Adipocyte (in vitro differentiated cells): Measurements from ENCODE around the gene PHACTR3.

ENCODE experiments used
- DNase-seq: peaks from one replicate; pipeline ENCODE4 v3.0.0-alpha.2; 2015; ENCODE audit warnings: low read depth
- H3K27me3 ChIP-seq: replicated peaks from 2 replicates; pipeline ENCODE4 v1.7.0; 2013; ENCODE audit warnings: mild to moderate bottlenecking, low read length, moderate library complexity; ENCODE audit not compliant: control insufficient read depth, insufficient read depth
- H3K36me3 ChIP-seq: 2 replicates; pipeline ENCODE4 v1.7.0; 2013; ENCODE audit warnings: low read length, mild to moderate bottlenecking, moderate library complexity; ENCODE audit not compliant: control insufficient read depth, insufficient read depth, severe bottlenecking
- H3K4me1 ChIP-seq: 2 replicates; pipeline ENCODE4 v1.7.0; 2013; ENCODE audit warnings: mild to moderate bottlenecking, low read length, moderate library complexity; ENCODE audit not compliant: control insufficient read depth, insufficient read depth
- H3K4me3 ChIP-seq: 2 replicates; pipeline ENCODE4 v1.7.0; 2013; ENCODE audit warnings: mild to moderate bottlenecking, low read length, moderate library complexity
- H3K9ac ChIP-seq: 2 replicates; pipeline ENCODE4 v1.7.0; 2013; ENCODE audit warnings: mild to moderate bottlenecking, low read length, moderate library complexity
- H3K9me3 ChIP-seq: 2 replicates; pipeline ENCODE4 v1.7.0; 2013; ENCODE audit warnings: mild to moderate bottlenecking, low read length, moderate library complexity; ENCODE audit not compliant: control insufficient read depth

Gene PHACTR3

DNA sequence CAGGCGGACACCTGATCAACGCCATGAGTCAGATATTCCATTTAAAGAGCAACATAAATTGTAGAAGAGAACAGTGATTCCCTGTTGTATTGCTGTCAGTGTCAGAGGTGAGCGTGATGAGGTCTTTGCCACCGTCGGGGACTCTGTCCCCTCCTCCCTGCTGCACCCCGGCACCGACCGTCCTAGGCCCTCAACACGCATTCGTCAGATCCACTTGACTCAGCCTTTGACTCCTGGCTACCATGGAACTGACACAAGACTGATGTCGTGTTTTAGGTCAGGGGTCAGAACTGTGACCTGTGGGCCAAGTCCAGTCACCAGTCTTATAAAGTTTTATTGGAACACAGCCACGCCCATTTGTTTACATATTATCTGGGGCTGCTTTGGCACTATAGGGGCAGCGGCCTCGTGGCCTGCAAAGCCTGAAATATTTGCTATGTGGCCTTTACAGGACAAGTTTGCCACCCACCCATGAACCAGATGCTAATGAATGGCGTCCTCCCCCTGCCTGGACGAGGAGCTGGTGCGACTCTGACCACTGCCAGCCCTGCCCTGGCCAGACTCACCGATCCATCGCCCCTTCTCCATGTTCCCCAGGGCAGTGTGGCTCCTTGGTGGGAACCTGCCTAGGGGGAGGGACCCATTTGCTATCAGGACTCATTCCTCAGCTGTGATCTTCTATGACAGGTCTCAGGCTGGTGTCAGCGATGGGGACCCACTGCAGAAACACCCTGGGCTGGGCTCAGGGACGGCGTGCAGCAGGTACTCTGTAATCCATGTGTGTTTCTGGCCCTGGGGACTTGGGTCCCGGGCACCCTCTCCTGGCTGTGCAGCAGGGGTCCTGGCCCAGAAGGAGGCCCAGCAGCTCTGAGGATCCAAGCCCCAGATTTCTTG lies 37.5 kb upstream of the PHACTR3 start:
- no peak for DNase-seq
- no peaks in the 10 kb centered on the region for H3K36me3 ChIP-seq
- peaks cover 63% of the 10 kb centered on the region for H3K27me3 ChIP-seq
- no peaks in the 10 kb centered on the region for H3K9me3 ChIP-seq
- no peak overlapping the region for H3K9ac ChIP-seq
- no peak overlapping the region for H3K4me3 ChIP-seq
- no peaks in the 10 kb centered on the region for H3K4me1 ChIP-seq

DNA sequence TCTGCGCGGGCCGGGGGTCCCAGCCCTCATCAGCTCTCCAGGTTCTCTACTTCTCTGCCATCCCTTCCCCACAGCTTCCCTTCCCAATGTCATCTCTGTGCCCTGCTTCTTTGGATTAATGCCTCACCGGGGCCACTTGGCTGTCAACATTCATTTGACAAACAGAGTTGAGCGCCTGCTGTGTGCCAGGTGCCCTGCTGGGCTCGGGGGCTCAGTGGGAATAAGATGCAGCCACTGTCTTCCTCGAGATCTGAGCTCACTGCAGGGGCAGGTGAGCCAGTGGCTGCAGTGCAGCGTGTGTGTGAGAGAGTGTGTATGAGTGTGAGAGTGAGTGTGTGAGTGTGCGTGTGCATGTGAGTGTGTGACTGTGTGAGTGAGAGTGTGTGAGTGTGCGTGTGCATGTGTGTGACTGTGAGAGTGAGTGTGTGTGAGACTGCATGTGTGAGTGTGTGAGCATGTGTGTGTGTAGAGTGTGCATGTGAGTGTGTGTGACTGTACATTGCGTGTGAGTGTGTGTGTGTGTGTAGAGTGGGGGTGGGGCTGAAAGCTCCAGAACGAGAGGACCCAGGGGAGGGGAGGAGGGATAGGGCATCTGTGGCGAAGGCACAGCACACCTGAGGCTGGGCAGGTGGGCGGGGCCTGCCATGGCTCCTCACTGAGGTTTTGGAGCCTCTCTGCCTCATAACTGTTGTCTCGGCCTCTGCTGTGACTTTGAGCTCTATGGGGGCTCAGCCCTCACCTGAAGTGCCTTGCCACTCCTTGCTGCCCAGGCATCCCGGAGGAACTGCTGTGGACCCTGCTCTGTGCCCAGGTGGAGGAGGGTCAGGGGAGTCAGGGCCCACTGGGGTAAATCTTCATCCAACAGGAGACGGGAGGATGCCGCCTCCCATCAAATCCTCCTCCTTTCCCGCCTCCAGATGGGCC lies 36.5 kb upstream of the PHACTR3 start:
- Histone ChIP-seq H3K9me3 (no peaks in the 10 kb centered on the region), H3K4me3 (no peak overlapping the region), H3K9ac (no peak overlapping the region), H3K27me3 (peaks cover 63% of the 10 kb centered on the region), H3K36me3 (no peaks in the 10 kb centered on the region), H3K4me1 (no peaks in the 10 kb centered on the region)
- no peak for DNase-seq

DNA sequence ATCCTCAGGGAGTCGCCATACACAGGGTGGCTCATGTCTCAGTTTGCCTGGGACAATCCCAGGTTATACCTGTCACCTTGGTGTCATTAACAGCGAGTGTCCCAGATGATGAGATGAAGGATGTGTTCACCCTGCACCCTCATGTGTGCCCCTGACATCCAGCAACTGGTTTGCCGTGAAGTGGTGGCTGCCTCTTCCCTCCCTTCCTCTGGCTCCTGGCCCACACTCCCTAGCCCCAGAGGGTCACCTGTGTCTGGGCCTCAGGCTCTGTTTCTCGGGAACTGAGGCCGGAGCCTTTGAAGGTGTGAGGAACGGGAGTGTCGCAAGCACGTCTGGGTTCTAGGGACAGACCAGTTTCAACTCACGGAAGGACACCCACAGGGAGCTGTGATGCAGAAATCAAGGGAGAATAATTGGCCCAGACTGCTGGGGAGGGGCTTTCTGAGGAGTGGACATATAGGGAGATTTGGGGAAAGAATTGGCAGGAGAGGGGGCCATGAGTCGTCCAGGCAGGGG lies 35.8 kb upstream of the PHACTR3 start:
- H3K4me1 ChIP-seq = no peaks in the 10 kb centered on the region
- peaks cover 70% of the 10 kb centered on the region for H3K27me3 ChIP-seq
- H3K4me3 ChIP-seq = no peak overlapping the region
- H3K9me3 ChIP-seq = no peaks in the 10 kb centered on the region
- H3K9ac ChIP-seq = no peak overlapping the region
- H3K36me3 ChIP-seq = no peaks in the 10 kb centered on the region
- no peak for DNase-seq

DNA sequence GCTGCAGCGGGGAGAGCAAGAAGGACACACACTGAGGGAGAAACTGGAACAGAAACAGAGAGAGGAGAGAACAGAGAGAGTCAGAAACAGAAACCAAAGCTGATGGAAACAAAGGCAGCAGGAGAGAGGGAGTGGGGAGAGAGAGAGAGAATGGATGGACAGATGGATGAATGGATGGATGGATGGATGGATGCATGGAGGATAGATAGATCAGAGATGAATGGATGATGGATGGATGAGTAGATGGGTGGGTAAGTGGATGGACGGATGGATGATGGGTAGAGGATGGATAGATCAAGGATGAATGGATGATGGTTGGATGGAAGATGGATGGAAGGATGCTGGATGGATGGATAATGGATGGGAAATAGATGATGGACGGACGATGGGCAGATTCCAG lies 35.0 kb upstream of the PHACTR3 start:
- Histone ChIP-seq H3K4me1 (no peaks in the 10 kb centered on the region), H3K4me3 (no peak overlapping the region), H3K36me3 (no peaks in the 10 kb centered on the region), H3K9me3 (no peaks in the 10 kb centered on the region), H3K9ac (no peak overlapping the region), H3K27me3 (peaks cover 76% of the 10 kb centered on the region)
- DNase-seq = no peak

DNA sequence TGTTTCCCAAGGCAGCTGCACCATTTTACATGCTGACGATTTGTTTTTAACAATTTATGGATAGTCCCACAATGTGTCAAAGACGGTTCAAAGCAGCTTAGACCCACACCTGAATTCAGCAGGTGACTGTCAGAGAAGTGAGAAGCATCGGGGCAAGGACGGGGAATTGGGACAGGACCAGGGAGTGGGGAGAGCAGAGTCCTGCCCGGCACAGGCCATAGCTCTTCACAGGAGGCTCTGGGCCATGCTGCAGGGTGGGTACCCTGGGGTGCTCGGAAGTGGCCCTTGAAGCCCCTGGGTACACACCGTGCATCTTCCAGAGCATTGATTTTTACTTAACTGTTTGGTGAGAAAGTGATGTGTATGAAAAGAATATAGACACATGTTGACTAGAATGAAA lies 33.2 kb upstream of the PHACTR3 start:
- H3K27me3 ChIP-seq = peaks cover 75% of the 10 kb centered on the region
- H3K9me3 ChIP-seq = no peaks in the 10 kb centered on the region
- H3K36me3 ChIP-seq = no peaks in the 10 kb centered on the region
- H3K9ac ChIP-seq = no peak overlapping the region
- H3K4me1 ChIP-seq = no peaks in the 10 kb centered on the region
- no peak overlapping the region for H3K4me3 ChIP-seq
- no peak for DNase-seq

DNA sequence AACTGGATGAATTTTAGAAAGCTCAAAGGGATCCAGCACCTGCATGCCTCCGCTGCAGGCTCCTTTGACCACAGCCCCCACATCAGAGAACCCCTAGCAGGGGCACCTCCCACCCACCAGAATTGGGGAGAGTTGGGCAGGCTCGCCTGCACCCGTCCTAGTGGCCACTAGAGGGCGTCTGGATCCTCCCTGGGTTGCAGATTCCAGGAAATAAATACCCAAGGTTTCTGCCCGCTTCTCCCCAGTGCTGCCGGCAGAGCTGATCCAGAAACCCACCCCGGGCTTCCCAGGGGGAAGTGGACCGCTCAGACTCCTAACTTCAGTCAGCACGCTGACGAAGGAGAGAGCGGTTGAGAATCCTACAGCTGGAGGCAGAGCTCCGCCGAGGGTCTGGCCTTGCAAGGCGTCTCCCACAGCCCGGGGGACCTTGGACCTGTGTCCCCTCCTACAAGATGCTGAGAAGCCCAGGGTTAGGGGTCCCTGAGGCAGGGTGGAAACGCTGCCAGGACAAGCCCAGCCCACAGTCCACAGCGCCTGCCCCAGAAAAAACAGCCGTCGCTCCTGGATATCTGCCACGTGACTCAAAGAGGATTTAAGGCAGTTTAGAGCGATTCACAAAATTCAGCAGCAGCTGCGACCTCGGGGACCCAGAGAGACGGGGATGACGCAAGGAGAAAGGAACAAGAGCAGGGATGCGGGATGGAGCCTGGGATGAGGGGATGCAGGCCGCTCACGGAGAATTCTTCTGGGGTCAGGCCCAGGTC lies 32.6 kb upstream of the PHACTR3 start:
- H3K9me3 ChIP-seq = no peaks in the 10 kb centered on the region
- H3K36me3 ChIP-seq = no peaks in the 10 kb centered on the region
- H3K4me3 ChIP-seq = peak overlapping the region; percentile 78
- H3K9ac ChIP-seq = peak overlapping the region; percentile 72
- DNase-seq = peak; percentile 85
- no peaks in the 10 kb centered on the region for H3K4me1 ChIP-seq
- H3K27me3 ChIP-seq = peaks cover 77% of the 10 kb centered on the region

DNA sequence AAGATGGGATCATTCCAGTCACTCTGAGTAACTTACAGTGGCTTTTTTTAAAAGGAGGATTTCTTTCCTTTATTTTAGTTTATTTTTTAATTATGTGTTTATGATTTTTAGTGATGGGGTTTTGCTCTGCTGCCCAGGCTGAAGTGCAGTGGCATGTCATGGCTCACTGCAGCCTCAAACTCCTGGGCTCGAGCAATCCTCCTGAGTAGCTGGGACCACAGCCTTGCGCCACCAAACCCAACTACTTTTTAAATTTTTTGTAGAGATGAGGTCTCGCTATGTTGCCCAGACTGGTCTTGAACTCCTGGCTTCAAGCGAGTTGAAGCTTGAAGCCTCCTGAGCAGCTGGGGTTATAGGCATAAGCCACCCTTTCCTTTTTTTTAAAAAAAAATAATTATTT lies 31.8 kb upstream of the PHACTR3 start:
- Histone ChIP-seq H3K27me3 (peaks cover 74% of the 10 kb centered on the region), H3K4me3 (no peak overlapping the region), H3K9ac (no peak overlapping the region), H3K4me1 (no peaks in the 10 kb centered on the region), H3K36me3 (no peaks in the 10 kb centered on the region), H3K9me3 (no peaks in the 10 kb centered on the region)
- DNase-seq = no peak

DNA sequence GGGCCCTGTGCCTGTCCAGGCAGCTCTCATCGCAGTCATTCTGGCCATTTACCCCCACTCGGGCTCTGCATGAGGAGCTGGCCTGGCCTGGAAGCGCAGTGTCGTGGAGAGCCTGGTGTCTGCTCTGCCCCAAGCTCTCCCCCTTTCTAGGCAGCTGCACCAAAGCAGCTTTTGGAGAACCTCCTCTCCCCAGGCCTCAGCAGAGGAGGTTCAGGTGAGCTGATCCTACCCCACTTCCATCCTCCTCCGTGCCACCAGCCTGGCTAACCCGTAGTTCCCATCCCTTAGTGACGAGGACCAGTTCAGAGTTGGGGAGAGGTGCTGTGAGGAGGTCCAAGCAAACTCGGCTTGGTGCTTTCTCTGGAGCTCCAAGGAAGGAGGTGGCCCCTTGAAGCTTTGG lies 30.5 kb upstream of the PHACTR3 start:
- H3K9ac ChIP-seq = no peak overlapping the region
- H3K9me3 ChIP-seq = no peaks in the 10 kb centered on the region
- peaks cover 76% of the 10 kb centered on the region for H3K27me3 ChIP-seq
- no peaks in the 10 kb centered on the region for H3K36me3 ChIP-seq
- H3K4me1 ChIP-seq = no peaks in the 10 kb centered on the region
- no peak overlapping the region for H3K4me3 ChIP-seq
- DNase-seq = no peak

DNA sequence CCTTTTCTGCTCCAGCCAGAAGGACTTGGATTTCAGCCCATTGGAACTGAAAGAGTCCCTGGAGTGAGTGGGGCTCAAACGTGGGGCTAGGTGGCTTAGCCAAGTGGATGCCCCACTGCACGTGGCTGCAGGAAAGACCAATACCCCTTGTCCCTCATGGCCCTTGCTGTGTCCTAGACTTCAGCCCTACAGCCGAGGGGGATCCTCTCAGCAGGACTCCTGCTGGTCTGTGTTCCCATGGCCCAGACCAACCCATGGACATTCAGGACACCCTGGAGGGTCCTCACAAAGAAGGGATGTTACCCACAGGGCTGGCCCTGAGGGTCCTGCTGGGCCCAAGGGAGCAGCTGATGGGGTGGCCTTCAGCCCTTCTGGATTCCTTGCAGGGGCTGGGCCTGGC lies 30.0 kb upstream of the PHACTR3 start:
- no peak for DNase-seq
- H3K36me3 ChIP-seq = no peaks in the 10 kb centered on the region
- H3K4me3 ChIP-seq = no peak overlapping the region
- no peaks in the 10 kb centered on the region for H3K9me3 ChIP-seq
- H3K27me3 ChIP-seq = peaks cover 76% of the 10 kb centered on the region
- H3K9ac ChIP-seq = no peak overlapping the region
- H3K4me1 ChIP-seq = no peaks in the 10 kb centered on the region

DNA sequence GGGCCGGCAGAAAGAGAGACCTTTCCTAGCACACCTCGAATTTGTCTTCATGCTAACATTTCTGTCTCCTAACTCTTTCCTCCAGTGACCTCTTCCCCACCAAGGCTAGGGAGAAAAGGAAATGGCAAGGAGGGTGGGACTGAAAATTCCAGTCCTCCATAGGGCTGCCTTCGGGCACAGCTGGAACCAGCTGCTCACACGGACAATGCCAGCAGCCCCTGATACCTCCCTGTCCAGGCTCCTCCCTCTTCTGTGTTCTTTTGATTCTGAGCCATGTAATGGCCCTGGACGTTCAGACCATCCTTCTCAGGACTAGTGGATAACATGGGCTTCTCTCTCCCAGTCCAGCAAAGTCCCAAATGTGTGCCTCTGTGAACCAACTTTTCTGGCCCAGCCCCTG lies 29.1 kb upstream of the PHACTR3 start:
- DNase-seq = no peak
- Histone ChIP-seq H3K27me3 (peaks cover 76% of the 10 kb centered on the region), H3K9ac (no peak overlapping the region), H3K9me3 (no peaks in the 10 kb centered on the region), H3K4me1 (peaks cover 3% of the 10 kb centered on the region), H3K36me3 (no peaks in the 10 kb centered on the region), H3K4me3 (no peak overlapping the region)
